HG02642 (cell line): Measurements from ENCODE around the gene TSPAN5.
A peak's percentile ranks its signal among the peaks of the same experiment; 100 is the strongest.

Experiments used
- ATAC-seq: cut with Tn5 transposase; IDR thresholded peaks from one replicate; pipeline ENCODE4 v1.9.1; 2021; ENCODE audit warnings: mild to moderate bottlenecking; ENCODE audit not compliant: unreplicated experiment, poor library complexity

The TSPAN5 gene

GRCh38 chr4:98528882-98529281 lies 129.5 kb downstream of the TSPAN5 start:
- ATAC-seq, result no peak

GRCh38 chr4:98527534-98528269 lies 130.7 kb downstream of the TSPAN5 start:
- no peak for ATAC-seq

DNA sequence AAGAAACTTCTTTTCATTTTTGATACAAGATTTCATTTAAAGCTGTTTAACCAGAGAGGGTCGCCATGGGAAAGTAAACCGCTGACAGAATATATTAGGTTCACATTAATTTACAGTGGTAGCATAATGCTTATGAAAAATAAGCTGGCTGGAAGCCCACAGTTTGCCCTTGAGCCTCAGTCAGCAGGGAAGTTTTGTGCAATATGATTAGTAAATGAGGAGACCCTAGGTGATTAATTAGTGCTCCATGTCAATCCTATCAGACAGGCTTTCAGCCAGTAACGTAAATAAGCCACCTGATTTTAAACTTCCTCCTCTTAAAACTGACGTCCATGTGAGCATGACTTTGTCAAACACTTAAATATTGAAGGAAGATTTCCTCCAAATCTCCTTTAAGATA lies 134.2 kb downstream of the TSPAN5 start:
- no peak for ATAC-seq

DNA sequence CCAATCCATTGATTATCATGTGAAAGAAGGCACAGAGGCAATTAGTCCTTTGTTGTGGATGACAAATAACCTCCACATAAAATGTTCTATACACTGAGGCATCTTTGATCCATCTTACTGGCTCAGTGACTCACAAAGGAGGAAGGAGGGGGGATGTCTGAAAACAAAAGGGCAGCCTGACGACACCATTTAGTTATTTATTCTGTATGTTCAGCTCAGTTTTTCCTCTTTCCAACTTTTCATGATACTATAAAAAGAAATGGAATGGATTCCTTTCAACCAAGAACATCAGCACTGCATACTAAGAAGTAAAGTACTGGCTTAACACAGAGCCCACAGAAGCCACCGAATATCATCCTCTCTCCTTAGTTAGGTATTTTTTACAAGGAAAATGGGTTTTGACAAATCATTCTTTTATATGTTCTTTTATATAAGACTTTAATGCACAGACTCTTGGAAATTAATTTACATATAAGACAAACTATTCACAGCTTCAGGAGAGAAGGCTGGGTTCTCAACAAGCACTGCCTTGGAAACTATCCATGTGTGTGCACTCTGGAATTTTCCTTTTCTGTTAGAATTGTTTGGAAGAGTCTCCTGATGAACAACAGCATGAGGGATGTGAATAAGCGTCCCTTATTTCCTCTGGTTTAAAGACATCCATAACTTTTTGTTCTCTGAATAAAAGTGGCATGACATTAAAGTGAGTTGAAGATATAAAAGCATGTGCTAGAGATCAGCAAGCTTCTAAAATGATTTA lies 135.6 kb downstream of the TSPAN5 start:
- ATAC-seq, result no peak

DNA sequence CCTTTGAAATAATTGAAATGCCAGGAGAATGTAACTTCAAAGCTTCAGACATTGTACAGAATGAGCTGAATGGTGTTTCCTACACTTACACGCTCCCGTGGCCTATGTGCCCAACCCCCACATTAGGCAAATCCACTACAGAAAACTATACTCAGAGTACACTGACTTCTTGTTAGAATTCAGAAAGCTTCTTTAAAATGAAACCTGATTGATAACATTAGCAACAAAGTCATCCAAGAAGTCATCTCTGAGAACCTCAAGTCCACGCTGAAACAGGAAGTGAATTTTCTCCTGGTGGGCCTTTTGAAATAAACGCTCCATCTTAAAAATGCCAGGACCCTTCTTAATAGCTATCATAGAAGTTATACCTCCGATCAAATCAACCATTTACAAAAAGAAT lies 136.3 kb downstream of the TSPAN5 start:
- ATAC-seq, result no peak

GRCh38 chr4:98521486-98521885 lies 136.9 kb downstream of the TSPAN5 start:
- no peak for ATAC-seq

GRCh38 chr4:98519268-98519977 lies 139.0 kb downstream of the TSPAN5 start:
- no peak for ATAC-seq

DNA sequence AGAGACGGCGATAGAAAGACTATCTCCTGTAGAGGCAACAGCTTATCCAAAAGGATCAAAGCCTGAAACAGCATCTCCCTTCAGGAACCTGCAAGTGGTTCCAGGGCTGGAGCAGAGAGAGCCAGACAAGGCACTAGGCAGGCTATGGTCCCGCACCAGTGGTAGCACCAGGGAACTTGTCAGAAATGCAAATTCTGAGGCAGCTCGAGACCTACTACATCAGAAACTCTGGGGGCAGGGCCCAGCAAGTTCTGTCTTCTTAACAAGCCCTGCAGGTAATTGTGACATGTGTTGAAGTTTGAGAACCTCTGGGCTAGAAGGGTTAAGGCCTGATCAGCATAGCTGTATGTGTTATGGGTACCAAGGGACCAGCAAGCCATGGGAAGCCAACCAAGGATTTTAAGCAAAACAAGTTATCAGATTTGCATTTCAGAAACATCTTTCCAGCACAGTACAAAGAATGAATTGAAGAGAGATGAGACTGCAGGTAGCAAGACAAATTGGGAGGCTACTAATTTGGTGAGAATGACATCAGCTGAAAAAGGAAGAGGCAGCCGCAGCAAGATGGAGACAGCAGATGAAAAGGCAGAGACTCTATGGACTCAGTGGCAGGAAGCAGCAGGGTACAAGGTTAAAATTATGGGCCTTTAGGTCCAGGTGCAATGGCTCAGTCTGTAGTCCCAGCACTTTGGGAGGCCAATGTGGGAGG lies 139.7 kb downstream of the TSPAN5 start:
- peak; percentile 96 for ATAC-seq

- ATAC-seq, result no peak
Measured at GRCh38 chr4:98517218-98518021, 141.0 kb downstream of the TSPAN5 start.

DNA sequence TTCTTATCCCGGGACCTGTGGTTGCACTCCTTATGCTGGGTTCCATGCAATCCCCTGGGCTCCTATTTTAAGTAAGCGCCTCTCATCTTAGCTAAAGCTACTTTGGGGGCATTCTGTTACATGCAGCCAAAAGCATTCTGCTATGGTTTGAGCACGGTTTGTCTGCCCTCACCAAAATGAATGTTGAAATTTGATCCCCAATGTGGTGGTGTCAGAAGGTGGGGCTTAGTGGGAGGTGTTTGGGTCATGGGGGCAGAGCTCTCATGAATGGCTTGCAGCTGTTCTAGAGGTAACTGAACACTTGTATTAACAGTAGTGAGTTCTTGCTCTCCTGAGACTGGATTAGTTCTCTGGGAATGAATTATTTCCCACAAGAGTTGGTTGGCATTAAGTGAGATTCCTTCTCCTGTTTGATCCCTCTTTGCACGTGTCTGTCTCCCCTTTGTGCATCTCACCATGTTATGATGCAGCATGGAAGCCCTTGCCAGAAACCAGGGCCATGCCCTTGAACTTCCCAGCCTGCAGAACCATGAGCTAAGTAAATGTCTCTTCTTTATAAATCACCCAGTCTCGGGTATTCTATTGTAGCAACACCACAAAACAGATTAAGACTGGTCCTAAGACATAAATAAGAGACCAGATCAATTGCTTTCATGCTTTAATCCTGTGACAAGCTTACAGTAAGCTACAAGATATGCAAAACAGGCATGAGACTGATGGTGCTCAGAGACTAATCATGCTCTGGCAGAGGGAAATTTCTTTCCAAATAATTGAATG lies 141.8 kb downstream of the TSPAN5 start:
- no peak for ATAC-seq

DNA sequence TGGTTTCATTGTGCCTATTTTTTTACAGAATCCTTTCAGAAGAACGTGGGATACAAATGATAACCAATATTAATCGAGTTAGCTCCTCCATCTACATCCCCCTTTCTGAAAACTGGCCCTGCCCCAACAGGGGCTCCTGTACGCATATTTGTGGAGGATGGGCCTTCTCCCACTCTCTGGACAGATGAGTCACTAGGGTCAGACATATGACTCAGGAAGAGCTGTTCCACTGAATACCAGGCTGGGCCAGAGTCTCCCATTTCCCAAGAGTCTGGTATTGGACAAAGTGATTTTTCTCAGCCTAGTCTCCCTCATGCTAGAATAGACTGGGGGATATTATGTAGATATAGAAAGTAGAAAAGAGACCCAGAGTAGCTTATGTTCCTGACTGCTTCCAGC lies 142.4 kb downstream of the TSPAN5 start:
- ATAC-seq, result no peak

DNA sequence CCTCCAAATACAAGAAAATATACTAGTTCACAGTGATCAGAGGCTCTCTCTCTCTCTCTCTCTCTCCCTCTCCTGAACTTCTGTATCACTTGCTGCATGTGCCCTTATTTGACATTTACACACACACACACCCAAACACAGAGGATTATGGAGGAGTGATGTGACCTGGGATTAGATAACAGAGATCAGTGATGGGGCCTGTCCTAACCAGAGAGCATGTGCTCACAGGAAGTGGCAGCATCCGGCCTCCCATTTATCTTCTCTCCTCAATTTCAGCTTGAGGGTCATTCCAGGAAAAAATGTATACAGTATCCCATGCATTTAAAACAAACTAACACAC lies 143.0 kb downstream of the TSPAN5 start:
- no peak for ATAC-seq

DNA sequence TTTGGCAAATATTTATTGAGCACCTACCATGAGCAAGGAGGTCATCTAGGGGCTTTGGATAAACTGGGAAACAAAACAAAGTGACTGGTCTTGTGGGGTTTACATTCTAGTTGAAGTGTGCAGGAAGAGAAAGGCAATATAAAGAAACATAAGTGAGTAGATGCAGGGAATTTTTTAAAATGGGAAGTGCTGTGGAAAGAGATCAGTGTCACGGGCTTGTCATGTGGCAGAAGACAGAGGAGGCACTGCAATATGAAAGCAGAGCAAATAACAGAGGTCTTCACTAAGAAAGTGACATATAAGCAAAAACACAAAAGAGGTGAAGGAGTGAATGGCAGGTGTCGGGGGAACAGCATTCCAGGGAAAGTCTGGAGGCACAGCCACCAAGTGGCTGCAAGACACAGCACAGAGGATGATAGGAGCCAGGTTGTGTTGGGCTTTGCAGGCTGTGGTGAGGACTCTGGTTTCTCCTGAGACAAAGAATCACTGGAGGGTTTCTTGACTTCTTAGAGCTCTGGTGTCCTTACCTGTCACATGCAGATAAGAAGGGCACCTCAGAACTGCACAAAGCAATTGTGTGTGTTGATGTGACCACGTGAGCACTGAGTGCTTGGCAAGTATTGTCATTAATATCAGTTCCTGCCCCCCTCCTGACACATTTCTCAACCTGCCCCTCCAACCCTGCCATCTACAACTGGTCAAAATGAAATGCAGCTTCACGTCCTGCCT lies 143.5 kb downstream of the TSPAN5 start:
- ATAC-seq, result no peak

GRCh38 chr4:98512918-98513317 lies 145.5 kb downstream of the TSPAN5 start:
- no peak for ATAC-seq

DNA sequence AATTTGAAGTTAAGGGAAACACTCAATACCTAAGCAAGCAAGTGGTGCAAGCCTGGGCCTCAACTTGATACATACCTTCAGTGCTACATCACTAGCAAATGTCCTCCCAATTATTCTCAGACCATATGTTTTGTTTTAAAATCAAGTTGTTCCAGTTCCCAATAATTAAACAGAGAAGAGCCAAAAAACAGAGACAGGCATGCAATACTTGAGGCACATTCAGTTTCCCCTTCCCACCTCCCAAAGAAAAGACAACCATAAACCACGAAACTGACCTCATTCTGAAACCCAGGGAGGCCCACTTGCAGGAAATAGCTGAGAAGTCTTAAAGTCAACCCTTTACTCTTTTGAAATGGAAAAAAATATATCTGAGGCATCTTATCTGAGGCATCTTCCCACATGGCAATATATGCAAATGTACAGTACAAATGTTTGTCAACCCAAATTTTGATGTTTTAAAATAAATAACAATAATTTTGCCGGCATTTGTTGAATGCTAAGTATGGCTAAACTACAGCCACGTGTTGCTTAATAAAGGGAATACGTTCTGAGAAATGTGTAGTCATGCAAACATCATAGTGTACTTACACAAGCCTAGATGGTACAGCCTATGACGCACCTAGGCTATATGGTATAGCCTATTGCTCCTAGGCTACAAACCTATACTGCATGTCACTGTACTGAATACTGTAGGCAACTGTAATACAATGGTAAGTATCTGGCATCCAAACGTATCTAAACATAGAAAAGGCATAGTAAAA lies 147.5 kb downstream of the TSPAN5 start:
- no peak for ATAC-seq

- ATAC-seq, result no peak
Measured at GRCh38 chr4:98510340-98510739, 148.1 kb downstream of the TSPAN5 start.

- no peak for ATAC-seq
Measured at GRCh38 chr4:98509721-98510120, 148.7 kb downstream of the TSPAN5 start.
